ENCODE results near the gene NOL9.

- TF ChIP-seq CTCF (IDR thresholded peaks at IDR 0.05) (no peak), POLR2AphosphoS5 (IDR thresholded peaks at IDR 0.05; ENCODE audit: insufficient read depth in 1 of 2, low read depth in 1 of 2) (no peak), POLR2A (IDR thresholded peaks at IDR 0.05) (no peak)
Observed at GRCh38 chr1:6497215-6497866, 57.0 kb downstream of the NOL9 start.

Measured in vagina (tissue), 2 donors.